Gastroesophageal sphincter (tissue), 3 donors: ENCODE data around the gene CLPTM1L.

Experiments used
- CTCF ChIP-seq, 4 experiments: fragments of 200-600 bp in 2 of 4; fragments of 450-650 bp in 2 of 4; sonication (generic) in 1 of 4; IDR thresholded peaks; one replicate each; pipeline ENCODE4 v1.5.1; 2017 to 2019; ENCODE audit warnings: antibody characterized with exemption in 4 of 4, mild to moderate bottlenecking in 2 of 4, moderate library complexity in 2 of 4
- EP300 ChIP-seq: sonication (generic); formaldehyde crosslinking; IDR thresholded peaks from one replicate; pipeline ENCODE4 v1.6.1; 2017; ENCODE audit warnings: antibody characterized with exemption, mild to moderate bottlenecking
- POLR2A ChIP-seq, 2 donors: fragments of 450-650 bp; IDR thresholded peaks; one replicate each; pipeline ENCODE4 v1.6.1; 2017; ENCODE audit warnings: antibody characterized with exemption in 2 of 2, mild to moderate bottlenecking in 2 of 2, moderate library complexity in 1 of 2
- POLR2AphosphoS5 ChIP-seq: sonication (generic); formaldehyde crosslinking; IDR thresholded peaks from one replicate; pipeline ENCODE4 v1.6.1; 2017; ENCODE audit warnings: antibody characterized with exemption

- TF ChIP-seq CTCF (IDR thresholded peaks at IDR 0.05) (no peak), POLR2AphosphoS5 (no peak), POLR2A (IDR thresholded peaks at IDR 0.05) (no peak), EP300 (no peak)
These were observed 21.7 kb downstream of the CLPTM1L start for GRCh38 chr5:1322955-1323802.
